HFFc6 (cell line): ENCODE measurements around the gene KLHDC8B. TPM values are rescaled to one million over a fixed set of nuclear protein-coding genes. Genes with fewer than 3 reads are reported as not detected.

Source experiments
- DNase-seq: peaks from one replicate; pipeline ENCODE4 v3.0.0-alpha.2; 2018
- H3K27ac Mint-ChIP-seq: 2 replicates; pipeline ENCODE4 v1.8.0; 2020; ENCODE audit warnings: mild to moderate bottlenecking, mixed read lengths
- H3K27me3 Mint-ChIP-seq: 2 replicates; pipeline ENCODE4 v1.8.0; 2021; ENCODE audit warnings: mild to moderate bottlenecking, moderate library complexity, mixed read lengths; ENCODE audit not compliant: insufficient read depth
- H3K36me3 Mint-ChIP-seq: 2 replicates; pipeline ENCODE4 v1.8.0; 2021; ENCODE audit warnings: low read depth, mixed read lengths
- H3K4me1 Mint-ChIP-seq: 2 replicates; pipeline ENCODE4 v1.8.0; 2020; ENCODE audit warnings: low read depth, mixed read lengths
- H3K4me3 Mint-ChIP-seq: 2 replicates; pipeline ENCODE4 v1.8.0; 2020; ENCODE audit warnings: mild to moderate bottlenecking, moderate library complexity, mixed read lengths
- H3K9me3 Mint-ChIP-seq: 2 replicates; pipeline ENCODE4 v1.8.0; 2020; ENCODE audit warnings: mild to moderate bottlenecking, mixed read lengths
- CTCF ChIP-seq: fragments of 200-600 bp; sonication (generic); IDR thresholded peaks from 2 replicates; pipeline ENCODE4 v1.5.0; 2021; ENCODE audit warnings: antibody characterized with exemption, mild to moderate bottlenecking
- total RNA-seq, 6 experiments: library from RNA; stranded (reverse); fragmentation: NEBNext Ultra II Directional; extraction: Animal tissue kit (Norgen Biotek cat#: 25700); gene quantifications; 2 replicates in 1 of 6; 3 replicates in 5 of 6; pipeline ENCODE4 v1.2.3, GENCODE V29; 2021

The KLHDC8B gene
- total RNA-seq, 6 experiments from 2014 or later: 16.7 to 22.0 (median 19.6) TPM

- peak overlapping the region; percentile 56 for H3K27ac Mint-ChIP-seq
- peaks cover 1% of the 10 kb centered on the region; the same call in 1 of the 2 replicates for H3K27me3 Mint-ChIP-seq
- no peaks in the 10 kb centered on the region for H3K36me3 Mint-ChIP-seq
- peak overlapping the region; percentile 91 for H3K4me3 Mint-ChIP-seq
- TF ChIP-seq CTCF: no peak
- no peaks in the 10 kb centered on the region for H3K9me3 Mint-ChIP-seq
- no peak for DNase-seq
- H3K4me1 Mint-ChIP-seq: peaks cover 31% of the 10 kb centered on the region
These were observed 540 bp downstream of the KLHDC8B start for GRCh38 chr3:49171775-49172500.

- no peak for TF ChIP-seq CTCF
- DNase-seq: no peak
- peaks cover 31% of the 10 kb centered on the region for H3K4me1 Mint-ChIP-seq
- no peak overlapping the region for H3K27ac Mint-ChIP-seq
- H3K9me3 Mint-ChIP-seq: no peaks in the 10 kb centered on the region
- no peaks in the 10 kb centered on the region for H3K36me3 Mint-ChIP-seq
- H3K27me3 Mint-ChIP-seq: peaks cover 1% of the 10 kb centered on the region; the same call in 1 of the 2 replicates
- H3K4me3 Mint-ChIP-seq: peak overlapping the region; percentile 91
These were observed 1.2 kb downstream of the KLHDC8B start for GRCh38 chr3:49172551-49173041.

GRCh38 chr3:49173116-49173791 lies 1.9 kb downstream of the KLHDC8B start:
- TF ChIP-seq CTCF: no peak
- H3K27ac Mint-ChIP-seq: peak overlapping the region; percentile 56
- peaks cover 3% of the 10 kb centered on the region for H3K27me3 Mint-ChIP-seq
- DNase-seq: no peak
- H3K4me1 Mint-ChIP-seq: peaks cover 31% of the 10 kb centered on the region
- no peak overlapping the region for H3K4me3 Mint-ChIP-seq
- no peaks in the 10 kb centered on the region for H3K9me3 Mint-ChIP-seq
- H3K36me3 Mint-ChIP-seq: no peaks in the 10 kb centered on the region

- no peaks in the 10 kb centered on the region for H3K36me3 Mint-ChIP-seq
- no peak for TF ChIP-seq CTCF
- no peak for DNase-seq
- H3K27ac Mint-ChIP-seq: peak overlapping the region; percentile 56
- no peaks in the 10 kb centered on the region for H3K9me3 Mint-ChIP-seq
- no peak overlapping the region for H3K4me3 Mint-ChIP-seq
- H3K27me3 Mint-ChIP-seq: peaks cover 3% of the 10 kb centered on the region
- peaks cover 31% of the 10 kb centered on the region for H3K4me1 Mint-ChIP-seq
These were observed 2.4 kb downstream of the KLHDC8B start for GRCh38 chr3:49173792-49174170.

GRCh38 chr3:49174397-49174985 lies 3.1 kb downstream of the KLHDC8B start:
- Mint-ChIP-seq H3K9me3 (no peaks in the 10 kb centered on the region), H3K36me3 (no peaks in the 10 kb centered on the region), H3K4me3 (no peak overlapping the region), H3K4me1 (peaks cover 31% of the 10 kb centered on the region), H3K27ac (no peak overlapping the region), H3K27me3 (peaks cover 3% of the 10 kb centered on the region)
- no peak for TF ChIP-seq CTCF
- DNase-seq: no peak
